ENCODE results near the gene ZNF558.

Gene ZNF558

GRCh38 chr19:8840708-8841107 is 8.6 kb upstream of the ZNF558 start:
- no peak overlapping the region for H3K4me2 ChIP-seq (ENCODE audit: low read depth, low read length, poor library complexity, severe bottlenecking)
- H2AFZ ChIP-seq (ENCODE audit: low read depth, low read length, severe bottlenecking) = no peak overlapping the region
- H3K36me3 ChIP-seq (ENCODE audit: low read length) = no peaks in the 10 kb centered on the region
- H4K20me1 ChIP-seq (ENCODE audit: low read depth, low read length) = no peaks in the 10 kb centered on the region
- no peak overlapping the region for H3K4me3 ChIP-seq (ENCODE audit: insufficient read depth, low read length, poor library complexity, severe bottlenecking)
- no peak overlapping the region for H3K27ac ChIP-seq (ENCODE audit: low read depth, low read length)
- H3K9ac ChIP-seq (ENCODE audit: low read length) = no peak overlapping the region
- H3K9me3 ChIP-seq (ENCODE audit: insufficient read depth, low read length) = no peaks in the 10 kb centered on the region
- no peaks in the 10 kb centered on the region for H3K27me3 ChIP-seq (ENCODE audit: low read length)
- TF ChIP-seq EZH2phosphoT487 (conservative IDR thresholded peaks at IDR 0.05; ENCODE audit: low read length) (no peak), CTCF (IDR thresholded peaks at IDR 0.05; ENCODE audit: insufficient read depth, low read length, poor library complexity, severe bottlenecking) (no peak)
- no peaks in the 10 kb centered on the region for H3K9me2 ChIP-seq (replicated peaks; ENCODE audit: insufficient read depth, low read length)
- no peaks in the 10 kb centered on the region for H3K79me2 ChIP-seq (ENCODE audit: insufficient read depth, low read length)
- no peaks in the 10 kb centered on the region for H3F3A ChIP-seq (ENCODE audit: insufficient read depth)

- no peaks in the 10 kb centered on the region for H3K79me2 ChIP-seq (ENCODE audit: insufficient read depth, low read length)
- no peaks in the 10 kb centered on the region for H3K36me3 ChIP-seq (ENCODE audit: low read length)
- no peak overlapping the region for H3K4me2 ChIP-seq (ENCODE audit: low read depth, low read length, poor library complexity, severe bottlenecking)
- H3F3A ChIP-seq (ENCODE audit: insufficient read depth) = no peaks in the 10 kb centered on the region
- H3K27me3 ChIP-seq (ENCODE audit: low read length) = no peaks in the 10 kb centered on the region
- H3K9me2 ChIP-seq (replicated peaks; ENCODE audit: insufficient read depth, low read length) = no peaks in the 10 kb centered on the region
- H4K20me1 ChIP-seq (ENCODE audit: low read depth, low read length) = no peaks in the 10 kb centered on the region
- H3K27ac ChIP-seq (ENCODE audit: low read depth, low read length) = no peak overlapping the region
- TF ChIP-seq EZH2phosphoT487 (conservative IDR thresholded peaks at IDR 0.05; ENCODE audit: low read length) = no peak
- no peak for TF ChIP-seq CTCF (IDR thresholded peaks at IDR 0.05; ENCODE audit: insufficient read depth, low read length, poor library complexity, severe bottlenecking)
- no peak overlapping the region for H3K4me3 ChIP-seq (ENCODE audit: insufficient read depth, low read length, poor library complexity, severe bottlenecking)
- H3K9ac ChIP-seq (ENCODE audit: low read length) = no peak overlapping the region
- H3K9me3 ChIP-seq (ENCODE audit: insufficient read depth, low read length) = no peaks in the 10 kb centered on the region
- H2AFZ ChIP-seq (ENCODE audit: low read depth, low read length, severe bottlenecking) = no peak overlapping the region
These were observed 3.8 kb upstream of the ZNF558 start for GRCh38 chr19:8835877-8836276.

DNA sequence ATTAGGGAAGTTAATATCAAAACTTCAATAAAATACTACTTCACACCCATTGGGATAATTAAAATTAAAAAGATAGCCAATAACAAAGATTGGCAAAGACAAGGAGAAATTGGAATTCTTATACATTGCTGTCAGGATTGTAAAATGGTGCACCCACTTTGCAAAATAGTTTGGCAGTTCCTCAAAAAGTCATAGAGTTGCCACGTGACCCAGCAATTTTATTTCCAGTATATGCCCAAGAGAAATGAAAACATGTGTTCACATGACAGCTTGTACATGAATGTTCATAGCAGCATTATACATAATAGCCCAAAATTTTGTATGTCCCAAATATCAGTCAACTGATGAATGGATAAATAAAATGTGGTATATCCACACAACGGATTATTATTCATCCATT is 3.3 kb upstream of the ZNF558 start:
- Histone ChIP-seq H3K4me2 (ENCODE audit: low read depth, low read length, poor library complexity, severe bottlenecking) (no peak overlapping the region), H3K9me2 (replicated peaks; ENCODE audit: insufficient read depth, low read length) (no peaks in the 10 kb centered on the region), H3K36me3 (ENCODE audit: low read length) (no peaks in the 10 kb centered on the region), H3F3A (ENCODE audit: insufficient read depth) (no peaks in the 10 kb centered on the region), H3K27me3 (ENCODE audit: low read length) (no peaks in the 10 kb centered on the region), H3K27ac (ENCODE audit: low read depth, low read length) (no peak overlapping the region), H3K9ac (ENCODE audit: low read length) (no peak overlapping the region), H3K79me2 (ENCODE audit: insufficient read depth, low read length) (no peaks in the 10 kb centered on the region), H2AFZ (ENCODE audit: low read depth, low read length, severe bottlenecking) (no peak overlapping the region), H3K9me3 (ENCODE audit: insufficient read depth, low read length) (no peaks in the 10 kb centered on the region), H4K20me1 (ENCODE audit: low read depth, low read length) (no peaks in the 10 kb centered on the region), H3K4me3 (ENCODE audit: insufficient read depth, low read length, poor library complexity, severe bottlenecking) (no peak overlapping the region)
- TF ChIP-seq EZH2phosphoT487 (conservative IDR thresholded peaks at IDR 0.05; ENCODE audit: low read length) = no peak
- no peak for TF ChIP-seq CTCF (IDR thresholded peaks at IDR 0.05; ENCODE audit: insufficient read depth, low read length, poor library complexity, severe bottlenecking)

DNA sequence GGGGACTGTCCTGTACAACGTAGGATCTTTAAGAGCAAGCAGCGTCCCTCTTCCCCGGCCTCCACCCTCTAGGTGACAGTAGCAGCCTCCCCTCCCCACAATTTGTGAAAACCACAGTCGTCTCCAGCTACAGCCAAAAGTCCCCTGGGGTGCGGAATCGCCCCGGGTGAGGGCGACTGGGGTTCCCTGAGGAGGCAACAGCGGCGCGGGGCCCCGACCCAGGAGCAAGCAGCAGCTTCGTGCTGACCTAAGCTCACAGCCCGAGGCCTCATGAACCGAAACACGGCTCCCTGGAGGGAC is 322 bp downstream of the ZNF558 start:
- H3K27ac ChIP-seq (ENCODE audit: low read depth, low read length) = no peak overlapping the region
- H3K36me3 ChIP-seq (ENCODE audit: low read length) = no peaks in the 10 kb centered on the region
- H3K27me3 ChIP-seq (ENCODE audit: low read length) = no peaks in the 10 kb centered on the region
- no peaks in the 10 kb centered on the region for H3K9me2 ChIP-seq (replicated peaks; ENCODE audit: insufficient read depth, low read length)
- H3K9me3 ChIP-seq (ENCODE audit: insufficient read depth, low read length) = no peaks in the 10 kb centered on the region
- no peak overlapping the region for H3K4me3 ChIP-seq (ENCODE audit: insufficient read depth, low read length, poor library complexity, severe bottlenecking)
- TF ChIP-seq EZH2phosphoT487 (conservative IDR thresholded peaks at IDR 0.05; ENCODE audit: low read length) (no peak), CTCF (IDR thresholded peaks at IDR 0.05; ENCODE audit: insufficient read depth, low read length, poor library complexity, severe bottlenecking) (no peak)
- no peak overlapping the region for H3K4me2 ChIP-seq (ENCODE audit: low read depth, low read length, poor library complexity, severe bottlenecking)
- H4K20me1 ChIP-seq (ENCODE audit: low read depth, low read length) = no peaks in the 10 kb centered on the region
- H3K79me2 ChIP-seq (ENCODE audit: insufficient read depth, low read length) = no peaks in the 10 kb centered on the region
- H3F3A ChIP-seq (ENCODE audit: insufficient read depth) = no peaks in the 10 kb centered on the region
- no peak overlapping the region for H2AFZ ChIP-seq (ENCODE audit: low read depth, low read length, severe bottlenecking)
- no peak overlapping the region for H3K9ac ChIP-seq (ENCODE audit: low read length)

All from SU-DHL-6 (cell line).